GM12873 (cell line): ENCODE data around the gene ERMARD.

Source experiments
- CTCF ChIP-seq: IDR thresholded peaks from 2 replicates; pipeline ENCODE4 v1.5.1; 2012; ENCODE audit warnings: low read depth, mild to moderate bottlenecking, moderate library complexity, low read length, control low read depth; ENCODE audit not compliant: insufficient read depth; ENCODE audit errors: missing control alignments

The ERMARD gene

DNA sequence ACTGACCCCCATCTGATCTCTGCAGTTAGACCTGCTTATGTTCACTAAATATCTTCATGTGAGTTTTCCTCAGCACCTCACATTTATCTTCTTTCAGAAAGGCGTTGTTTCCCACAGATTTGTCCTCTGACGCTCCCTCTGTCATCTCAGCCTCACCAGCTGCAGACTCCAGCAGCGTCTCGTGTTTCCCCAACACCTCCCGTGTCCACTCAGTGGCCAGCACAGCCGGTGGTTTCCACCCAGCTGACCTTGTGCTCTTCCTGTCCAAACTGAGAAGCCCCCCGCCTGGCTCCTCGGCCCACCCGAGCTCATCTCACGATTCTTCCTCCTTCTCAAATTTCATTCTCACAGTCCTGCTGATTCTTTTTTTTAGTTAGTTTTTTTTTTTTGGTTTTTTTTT, 12.5 kb downstream of the ERMARD start:
- TF ChIP-seq CTCF = no peak

- no peak for TF ChIP-seq CTCF
Observed at GRCh38 chr6:169766232-169766631, 14.8 kb downstream of the ERMARD start.

DNA sequence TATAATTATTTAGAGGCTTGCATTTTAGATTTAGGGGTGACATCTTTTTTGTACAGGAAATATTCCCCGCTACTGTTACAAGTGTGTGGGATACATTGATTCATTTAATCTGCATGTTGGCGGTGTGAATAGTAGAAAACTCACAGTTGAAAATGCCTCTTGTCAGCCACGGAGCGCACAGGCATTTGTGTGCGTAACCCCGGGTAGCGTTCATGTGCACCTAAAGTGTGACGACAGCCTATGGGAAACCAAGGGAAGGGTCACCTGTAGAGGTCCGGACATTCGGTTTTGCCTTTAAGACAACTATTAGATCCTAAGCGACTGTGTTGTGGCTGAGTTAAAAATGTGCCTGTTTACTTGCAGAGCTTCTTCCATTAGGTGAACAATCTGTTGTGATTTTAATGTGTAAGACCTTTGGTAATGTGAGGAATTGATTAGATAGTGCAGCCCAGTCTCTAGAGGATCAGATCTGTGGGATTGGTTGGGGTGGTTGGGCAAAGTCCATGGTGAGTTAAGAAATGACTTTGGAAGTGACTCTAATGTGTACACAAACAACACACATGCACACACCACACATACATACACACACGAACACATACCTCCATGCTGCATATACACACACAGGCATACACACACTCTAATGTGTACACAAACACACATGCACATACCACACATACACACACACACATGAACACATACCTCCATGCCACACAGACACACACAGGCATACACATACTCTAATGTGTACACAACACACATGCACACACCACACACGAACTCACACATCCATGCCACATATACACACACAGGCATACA, 15.7 kb downstream of the ERMARD start:
- no peak for TF ChIP-seq CTCF

DNA sequence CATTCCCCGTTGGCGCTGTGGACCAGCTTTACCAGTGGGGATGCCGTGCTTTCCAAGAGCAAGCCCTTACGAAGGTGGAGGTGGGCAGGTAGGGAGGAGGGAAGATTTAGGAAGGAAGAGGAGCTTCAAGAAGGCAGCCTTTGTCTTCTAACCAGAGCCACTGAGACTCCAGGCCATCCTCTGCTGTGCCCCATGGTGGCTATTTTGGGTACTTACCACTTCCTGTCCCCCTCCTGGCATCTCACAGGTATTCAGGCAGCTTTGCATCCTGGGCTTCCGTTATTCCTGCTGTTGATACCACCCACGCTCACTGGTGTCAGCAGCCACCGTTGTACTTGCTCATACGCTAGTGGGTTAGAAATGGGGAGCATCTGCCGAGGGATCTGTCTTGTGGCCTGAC, 22.9 kb downstream of the ERMARD start:
- no peak for TF ChIP-seq CTCF

DNA sequence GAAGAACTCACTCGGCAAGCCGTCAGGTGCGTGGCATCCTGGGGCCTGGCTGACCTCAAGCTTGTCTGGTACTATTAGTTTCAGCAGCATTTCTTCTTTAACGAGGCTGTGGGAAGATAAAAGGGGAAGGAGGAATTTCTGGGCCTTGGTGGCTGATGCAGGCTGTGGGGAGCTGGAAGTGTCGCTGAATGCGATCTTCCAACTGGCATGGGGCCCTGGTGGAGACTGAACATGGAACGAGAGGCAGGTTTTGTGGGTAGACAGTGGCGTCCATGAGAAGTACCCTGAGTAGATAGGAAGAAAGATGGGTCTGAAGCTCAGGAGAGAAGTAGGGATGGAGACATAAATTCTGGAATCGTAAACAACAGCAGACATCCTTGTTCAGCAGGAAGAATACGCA, 23.9 kb downstream of the ERMARD start:
- no peak for TF ChIP-seq CTCF

GRCh38 chr6:169776379-169776778, 25.0 kb downstream of the ERMARD start:
- TF ChIP-seq CTCF = no peak

DNA sequence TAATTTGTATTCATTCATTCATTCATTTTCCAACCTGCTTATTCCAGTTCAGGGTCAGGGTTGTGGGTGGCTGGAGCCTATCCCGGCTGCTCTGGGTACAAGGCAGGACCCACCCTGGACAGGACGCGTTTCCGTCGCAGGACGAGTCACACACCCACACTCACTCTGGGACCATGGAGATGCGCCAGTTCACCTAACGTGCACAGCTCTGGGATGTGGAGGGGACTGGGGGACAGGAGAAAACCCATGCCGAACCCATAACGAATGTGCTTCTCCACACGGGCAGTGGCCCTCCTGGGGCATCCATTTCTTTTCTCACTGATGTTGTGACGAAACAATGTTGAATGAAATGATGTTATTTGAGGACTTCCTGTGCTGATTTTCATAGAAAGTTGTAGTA, 26.5 kb downstream of the ERMARD start:
- no peak for TF ChIP-seq CTCF
